Measurements from ENCODE around the gene KREMEN2. TPM values are rescaled to one million over a fixed set of nuclear protein-coding genes. Genes with fewer than 3 reads are reported as not detected.
A peak's percentile ranks its signal among the peaks of the same experiment; 100 is the strongest.

Gene KREMEN2
- total and polyA plus RNA-seq, 2 of the 8 experiments (the other 6 are each of a cell fraction or from before 2014, with no cell fraction given), result 6.6 to 7.0 TPM

- Histone ChIP-seq H3K79me2 (ENCODE audit: control insufficient read depth in 1 of 2, insufficient read depth in 2 of 2, low read length in 2 of 2) (no peaks in the 10 kb centered on the region), H2BK20ac (ENCODE audit: low read length) (no peak overlapping the region; the same call in 1 of the 2 replicates), H4K8ac (ENCODE audit: extremely low read depth, insufficient read depth, low read length) (0 out of 2 replicates have a peak overlapping the region, but pooled peaks have one; percentile 48), H2AK5ac (ENCODE audit: low read depth, low read length) (peak overlapping the region; percentile 48; the same call in 1 of the 2 replicates), H3K9ac (replicated peaks in 1 of 4; ENCODE audit: extremely low read depth in 1 of 4, low read depth in 3 of 4, low read length in 3 of 4) (no peak overlapping the region; a peak in 1 of 7 replicates), H3K27ac (ENCODE audit: low read depth, low read length) (no peak overlapping the region), H2BK15ac (ENCODE audit: low read length) (no peak overlapping the region; the same call in 1 of the 2 replicates), H2BK5ac (ENCODE audit: low read depth, low read length) (peak overlapping the region; percentile 60; the same call in 1 of the 2 replicates), H3K4me3 (ENCODE audit: extremely low read depth in 1 of 4, insufficient read depth in 2 of 4, low read depth in 3 of 4, low read length in 4 of 4) (no peak overlapping the region), H3K36me3 (ENCODE audit: control insufficient read depth in 2 of 4, insufficient read depth in 4 of 4, low read length in 3 of 4) (no peaks in the 10 kb centered on the region), H3K56ac (replicated peaks; ENCODE audit: insufficient read length, low read depth, low read length) (no peak overlapping the region), H4K91ac (replicated peaks; ENCODE audit: insufficient read length, low read length) (peak overlapping the region; percentile 17), H2BK12ac (ENCODE audit: low read depth, low read length) (peak overlapping the region; percentile 68; the same call in 1 of the 2 replicates), H3K14ac (ENCODE audit: insufficient read length) (no peak overlapping the region), H2BK120ac (replicated peaks; ENCODE audit: low read depth, low read length) (no peak overlapping the region), H2AFZ (ENCODE audit: low read length) (no peak overlapping the region), H3K23ac (ENCODE audit: insufficient read length) (no peak overlapping the region), H3K79me1 (ENCODE audit: low read depth, low read length) (no peaks in the 10 kb centered on the region), H4K5ac (ENCODE audit: insufficient read length, low read depth, low read length) (no peak overlapping the region), H3K4me2 (ENCODE audit: insufficient read depth in 1 of 2, low read depth in 2 of 2, low read length in 2 of 2) (peak overlapping the region in 1 of 2 experiments; percentile 34; a peak in 3 of 4 replicates), H3K9me3 (ENCODE audit: insufficient read depth in 2 of 2, low read depth in 1 of 2, low read length in 1 of 2) (no peaks in the 10 kb centered on the region), H3K18ac (ENCODE audit: extremely low read depth, low read length) (peak overlapping the region; percentile 19; the same call in 1 of the 2 replicates), H3K23me2 (ENCODE audit: low read depth, low read length) (no peaks in the 10 kb centered on the region; the same call in 1 of the 2 replicates), H3K4me1 (replicated peaks in 1 of 4; ENCODE audit: control insufficient read depth in 3 of 4, insufficient read depth in 4 of 4, low read length in 3 of 4) (peaks cover 3 to 26% (median 19%) of the 10 kb centered on the region in 4 experiments), H4K20me1 (replicated peaks in 1 of 2; ENCODE audit: control insufficient read depth in 1 of 2, insufficient read depth in 2 of 2, low read length in 2 of 2) (no peaks in the 10 kb centered on the region), H3K27me3 (replicated peaks in 1 of 4; ENCODE audit: control insufficient read depth in 3 of 4, extremely low read depth in 1 of 4, insufficient read depth in 3 of 4, low read length in 3 of 4) (no peaks in the 10 kb centered on the region; a peak in 1 of 7 replicates), H3K4ac (replicated peaks; ENCODE audit: insufficient read length, low read depth, low read length) (peak overlapping the region; percentile 47)
- no peak for TF ChIP-seq SIN3A (conservative IDR thresholded peaks at IDR 0.05 in 1 of 2, IDR thresholded peaks at IDR 0.05 in 1 of 2; ENCODE audit: low read depth in 1 of 2, low read length in 2 of 2)
- TF ChIP-seq PHF8 (conservative IDR thresholded peaks at IDR 0.05; ENCODE audit: low read depth, low read length), result no peak
- no peak for TF ChIP-seq HDAC2 (IDR thresholded peaks at IDR 0.05; ENCODE audit: borderline replicate concordance in 1 of 2, low read depth in 2 of 2, low read length in 2 of 2)
- no peak for TF ChIP-seq CBX8 (IDR thresholded peaks at IDR 0.05; ENCODE audit: borderline replicate concordance, low read depth, low read length)
- TF ChIP-seq ATF3 (IDR thresholded peaks at IDR 0.05; ENCODE audit: insufficient read depth, low read depth, low read length), result no peak
- no peak for TF ChIP-seq CEBPB (IDR thresholded peaks at IDR 0.05; ENCODE audit: low read depth, low read length)
- TF ChIP-seq EGR1 (IDR thresholded peaks at IDR 0.05; ENCODE audit: borderline replicate concordance, low read depth, low read length), result no peak
- FAIRE-seq, result no peak
- DNase-seq (ENCODE audit: low read depth in 1 of 2, low spot score in 2 of 2), result no peak
- ChIA-PET CTCF (ENCODE audit: partially characterized antibody) (interaction anchor here (1.6 to 1.7 kb wide), 2 partner anchors 12 to 117 kb away, joined by 4 to 7 read pairs; no protein-coding TSS in a partner anchor), POLR2A (ENCODE audit: partially characterized antibody) (interaction anchor here (1.0 to 1.6 kb wide), 6 partner anchors 8 to 983 kb away, joined by 3 to 7 read pairs (median 4); partner anchors contain the start of genes KREMEN2 and TBL3)
- WGBS, 2 experiments (ENCODE audit: extremely low coverage in 1 of 2, insufficient coverage in 1 of 2, insufficient read length in 1 of 2, insufficient replicate concordance in 2 of 2, low coverage in 1 of 2, low lambda C conversion rate in 2 of 2, missing lambda C conversion rate in 1 of 2), result 80% methylated on average over 10 of the region's 10 CpGs; no CpG with 5 or more reads in 1 of the 2 experiments
Observed at GRCh38 chr16:2955438-2955778, 8.7 kb upstream of the KREMEN2 start.
